AG04449 (cell line): Measurements from ENCODE around the gene RNF225.

Experiments
- CTCF ChIA-PET: fragments of 350-600 bp; formaldehyde crosslinking; extraction: SDS; loops from one replicate; lab custom pipeline; 2021; ENCODE audit warnings: antibody characterized with exemption; lab: Yijun Ruan, JAX
- POLR2A ChIA-PET: fragments of 400-600, 350-600 bp; formaldehyde crosslinking; extraction: SDS; loops from one replicate; lab custom pipeline; 2020; ENCODE audit warnings: antibody characterized with exemption, inconsistent platforms; lab: Yijun Ruan, JAX
- DNase-seq: peaks from one replicate; pipeline ENCODE4 v3.0.0-alpha.2; 2010; ENCODE audit warnings: low read depth, low spot score
- H3K4me3 ChIP-seq: 2 replicates; pipeline ENCODE4 v1.5.1; 2011; ENCODE audit warnings: low read depth, mild to moderate bottlenecking, control low read depth, low read length
- CTCF ChIP-seq: IDR thresholded peaks from one replicate; pipeline ENCODE4 v1.5.1; 2011; ENCODE audit warnings: mild to moderate bottlenecking, moderate library complexity, low read length, control low read depth, inconsistent platforms; ENCODE audit not compliant: insufficient read depth; ENCODE audit errors: missing control alignments

Gene RNF225

GRCh38 chr19:58354478-58355030 is 40.9 kb upstream of the RNF225 start:
- CTCF ChIA-PET = no interaction called here
- DNase-seq = no peak
- H3K4me3 ChIP-seq = no peak overlapping the region
- no peak for TF ChIP-seq CTCF
- POLR2A ChIA-PET = no interaction called here

DNA sequence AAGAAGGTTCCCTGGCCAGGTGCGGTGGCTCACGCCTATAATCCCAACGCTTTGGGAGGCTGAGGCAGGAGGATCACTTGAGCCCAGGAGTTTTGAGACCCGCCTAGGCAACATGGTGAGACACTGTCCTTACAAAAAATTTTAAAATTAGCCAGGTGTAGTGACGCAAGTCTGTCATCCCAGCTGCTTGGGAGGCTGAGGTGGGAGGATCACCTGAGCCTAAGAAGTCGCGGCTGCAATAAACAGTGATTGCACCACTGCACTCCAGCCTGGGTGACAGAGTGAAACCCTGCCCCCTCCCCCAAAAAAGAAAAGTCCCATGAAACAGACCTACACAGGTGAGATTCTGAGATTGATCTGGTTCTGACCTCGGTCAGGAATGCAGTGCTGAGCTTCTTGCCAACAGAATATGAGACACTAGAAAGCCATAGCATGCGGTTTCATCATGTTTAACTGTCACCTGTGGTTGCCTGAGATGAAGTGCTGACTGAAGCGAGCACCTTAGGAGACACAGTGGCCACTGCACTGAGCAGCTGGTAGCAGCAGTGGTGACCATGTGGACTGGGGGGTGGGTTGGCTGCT is 40.1 kb upstream of the RNF225 start:
- no peak for DNase-seq
- POLR2A ChIA-PET = interaction anchor here (1.0 kb wide), 2 partner anchors 8 to 15 kb away, joined by 3 read pairs; no protein-coding TSS in a partner anchor
- CTCF ChIA-PET = no interaction called here
- TF ChIP-seq CTCF = no peak
- no peak overlapping the region for H3K4me3 ChIP-seq

DNA sequence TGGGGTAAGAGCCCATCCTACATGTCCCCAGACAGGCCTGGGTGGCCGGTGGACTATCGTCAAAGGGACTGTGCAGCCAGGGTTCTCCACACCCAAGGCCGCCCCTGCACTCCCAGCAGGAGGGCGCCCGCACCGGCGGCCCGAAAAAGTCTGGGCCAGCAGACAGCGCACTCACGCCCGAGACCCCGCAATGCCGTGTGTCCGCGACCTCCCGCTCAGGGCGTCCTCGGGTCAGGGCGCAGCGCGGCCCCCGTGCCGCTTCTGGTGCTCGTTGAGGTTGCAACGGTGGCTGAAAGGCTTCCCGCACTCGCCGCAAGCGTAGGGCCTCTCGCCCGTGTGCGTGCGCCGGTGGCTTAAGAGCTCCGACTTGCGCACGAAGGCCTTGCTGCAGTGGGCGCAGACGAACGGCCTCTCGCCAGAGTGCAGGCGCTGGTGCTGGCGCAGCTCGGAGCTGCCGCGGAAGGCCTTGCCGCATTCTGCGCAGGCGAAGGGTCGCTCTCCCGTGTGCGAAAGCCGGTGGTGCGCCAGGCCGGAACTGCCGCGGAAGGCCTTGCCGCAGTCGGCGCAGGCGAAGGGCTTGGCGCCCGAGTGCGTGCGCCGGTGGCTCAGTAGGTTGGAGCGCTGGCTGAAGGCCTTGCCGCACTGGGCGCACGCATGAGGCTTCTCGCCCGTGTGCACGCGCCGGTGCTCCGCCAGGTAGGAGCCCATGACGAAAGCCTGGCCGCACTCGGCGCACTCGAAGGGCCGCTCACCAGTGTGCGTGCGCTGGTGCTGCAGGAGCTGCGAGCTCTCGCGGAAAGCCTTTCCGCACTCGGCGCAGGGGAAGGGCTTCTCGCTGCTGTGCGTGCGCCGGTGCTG is 39.3 kb upstream of the RNF225 start:
- POLR2A ChIA-PET = interaction anchor here (0.7 to 1.2 kb wide), 5 partner anchors 9 to 113 kb away, joined by 3 to 8 read pairs (median 3); no protein-coding TSS in a partner anchor
- peak overlapping the region; percentile 44 for H3K4me3 ChIP-seq
- CTCF ChIA-PET = no interaction called here
- no peak for DNase-seq
- TF ChIP-seq CTCF = no peak

DNA sequence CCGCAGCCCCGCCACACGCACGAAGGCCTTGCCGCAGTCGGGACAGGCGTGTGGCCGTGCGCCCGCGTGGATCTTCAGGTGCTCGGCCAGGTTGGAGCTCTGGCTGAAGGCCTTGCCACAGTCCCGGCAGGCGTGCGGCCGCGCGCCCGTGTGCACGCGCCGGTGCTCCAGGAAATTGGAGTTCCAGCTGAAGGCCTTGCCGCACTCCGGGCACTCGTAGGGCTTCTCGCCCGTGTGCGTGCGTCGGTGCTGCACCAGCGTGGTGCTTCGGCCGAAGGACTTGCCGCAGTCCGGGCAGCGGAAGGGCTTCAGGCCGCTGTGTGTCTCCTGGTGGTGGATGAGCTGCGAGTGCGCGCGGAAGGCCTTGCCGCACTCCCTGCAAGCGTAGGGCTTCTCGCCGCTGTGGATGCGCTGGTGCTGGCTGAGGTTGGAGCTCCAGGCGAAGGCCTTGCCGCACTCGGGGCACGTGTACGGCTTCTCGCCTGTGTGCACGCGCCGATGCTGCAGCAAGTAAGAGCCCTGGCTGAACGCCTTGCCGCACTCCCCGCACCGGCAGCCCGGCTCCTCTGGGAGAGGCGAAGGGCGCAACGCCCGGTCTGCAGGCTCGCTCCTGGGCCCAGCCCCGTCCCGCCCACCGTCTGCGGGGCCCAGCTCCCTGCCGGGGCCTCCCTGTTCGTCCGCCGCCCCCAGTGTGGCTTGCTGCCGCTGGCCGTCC is 38.5 kb upstream of the RNF225 start:
- peak overlapping the region; percentile 44 for H3K4me3 ChIP-seq
- no peak for DNase-seq
- ChIA-PET POLR2A (interaction anchor here (0.7 to 1.2 kb wide), 4 partner anchors 8 to 112 kb away, joined by 3 to 8 read pairs (median 4); no protein-coding TSS in a partner anchor), CTCF (no interaction called here)
- TF ChIP-seq CTCF = no peak

- POLR2A ChIA-PET = interaction anchor here (1.1 to 1.2 kb wide), 2 partner anchors 8 to 11 kb away, joined by 4 to 8 read pairs; no protein-coding TSS in a partner anchor
- DNase-seq = no peak
- H3K4me3 ChIP-seq = no peak overlapping the region
- CTCF ChIA-PET = no interaction called here
- no peak for TF ChIP-seq CTCF
These were observed 37.8 kb upstream of the RNF225 start for GRCh38 chr19:58357481-58358145.
